Fibroblast of lung (primary cell): ENCODE results near the gene AKAP9. TPM values are rescaled to one million over a fixed set of nuclear protein-coding genes. Genes with fewer than 3 reads are reported as not detected.

Source experiments
- DNase-seq, 2 donors: peaks; one replicate each; pipeline versions ENCODE4 v3.0.0 to v3.0.0-alpha.2; 2010; ENCODE audit warnings: low read depth in 2 of 2
- H2AFZ ChIP-seq: 2 replicates; pipeline ENCODE4 v1.5.1; 2012; ENCODE audit warnings: low read length, control low read depth, inconsistent platforms
- H3K27ac ChIP-seq: 2 replicates; pipeline ENCODE4 v1.5.1; 2011; ENCODE audit warnings: low read length, control low read depth; ENCODE audit not compliant: insufficient read depth
- H3K27me3 ChIP-seq: 2 replicates; pipeline ENCODE4 v1.5.1; 2011; ENCODE audit warnings: mild to moderate bottlenecking, low read length; ENCODE audit not compliant: control insufficient read depth, insufficient read depth
- H3K36me3 ChIP-seq: 2 replicates; pipeline ENCODE4 v1.5.1; 2011; ENCODE audit warnings: low read length; ENCODE audit not compliant: control insufficient read depth, insufficient read depth
- H3K4me1 ChIP-seq: 2 replicates; pipeline ENCODE4 v1.5.1; 2011; ENCODE audit warnings: low read length; ENCODE audit not compliant: control insufficient read depth, insufficient read depth; ENCODE audit errors: extremely low read depth
- H3K4me2 ChIP-seq: 2 replicates; pipeline ENCODE4 v1.5.1; 2011; ENCODE audit warnings: low read length, control low read depth; ENCODE audit not compliant: insufficient read depth; ENCODE audit errors: extremely low read depth
- H3K4me3 ChIP-seq, 4 experiments: fragments of 200-600 bp in 1 of 4; sonication (generic) in 1 of 4; replicated peaks in 1 of 4; 2 replicates each; pipeline ENCODE4 v1.5.1; 2011 to 2016; ENCODE audit warnings: low read length in 4 of 4, low read depth in 3 of 4, mild to moderate bottlenecking in 3 of 4, control low read depth in 2 of 4, inconsistent platforms in 1 of 4, mixed read lengths in 1 of 4; ENCODE audit not compliant: insufficient read depth in 1 of 4; ENCODE audit errors: control extremely low read depth in 1 of 4
- H3K79me2 ChIP-seq: 2 replicates; pipeline ENCODE4 v1.5.1; 2012; ENCODE audit warnings: mild to moderate bottlenecking, low read length, inconsistent platforms; ENCODE audit not compliant: control insufficient read depth, insufficient read depth
- H3K9ac ChIP-seq: 2 replicates; pipeline ENCODE4 v1.5.1; 2011; ENCODE audit warnings: mild to moderate bottlenecking, low read length, control low read depth; ENCODE audit not compliant: insufficient read depth
- H3K9me3 ChIP-seq: 2 replicates; pipeline ENCODE4 v1.5.1; 2012; ENCODE audit warnings: low read depth, low read length; ENCODE audit not compliant: control insufficient read depth, insufficient read depth
- H4K20me1 ChIP-seq: 2 replicates; pipeline ENCODE4 v1.5.1; 2011; ENCODE audit warnings: low read length; ENCODE audit not compliant: control insufficient read depth, insufficient read depth; ENCODE audit errors: extremely low read depth
- EZH2 ChIP-seq: IDR thresholded peaks from 2 replicates; pipeline ENCODE4 v1.5.1; 2012; ENCODE audit warnings: low read length, control low read depth, mild to moderate bottlenecking; ENCODE audit errors: missing control alignments
- polyA plus RNA-seq, 2 donors: library from polyadenylated mRNA; depleted of rRNA in 1 of 2; stranded (reverse) in 1 of 2; unstranded in 1 of 2; fragments of >200 nt; gene quantifications; 2 replicates each; pipeline ENCODE4 v1.2.1, GENCODE V29; 2011 to 2012; ENCODE audit warnings: missing spikeins in 1 of 2
- total RNA-seq: library from RNA; depleted of rRNA; stranded (reverse); fragments of >200 nt; gene quantifications from 2 replicates; pipeline ENCODE4 v1.2.1, GENCODE V29; 2014
- TF ChIP-seq, protein P1 (sequence below), 2 donors: IDR thresholded peaks in 1 of 2; conservative IDR thresholded peaks in 1 of 2; 1 replicate in 1 of 2; 2 replicates in 1 of 2; pipeline ENCODE4 v1.5.1; 2011 to 2012; ENCODE audit warnings: low read length in 2 of 2, control low read depth in 1 of 2, inconsistent platforms in 1 of 2, low read depth in 1 of 2, mild to moderate bottlenecking in 1 of 2

Gene AKAP9
- total and polyA plus RNA-seq, 2 donors (not counting 1 experiment from before 2014, with no cell fraction given), result 16.6 to 46.6 TPM

DNA sequence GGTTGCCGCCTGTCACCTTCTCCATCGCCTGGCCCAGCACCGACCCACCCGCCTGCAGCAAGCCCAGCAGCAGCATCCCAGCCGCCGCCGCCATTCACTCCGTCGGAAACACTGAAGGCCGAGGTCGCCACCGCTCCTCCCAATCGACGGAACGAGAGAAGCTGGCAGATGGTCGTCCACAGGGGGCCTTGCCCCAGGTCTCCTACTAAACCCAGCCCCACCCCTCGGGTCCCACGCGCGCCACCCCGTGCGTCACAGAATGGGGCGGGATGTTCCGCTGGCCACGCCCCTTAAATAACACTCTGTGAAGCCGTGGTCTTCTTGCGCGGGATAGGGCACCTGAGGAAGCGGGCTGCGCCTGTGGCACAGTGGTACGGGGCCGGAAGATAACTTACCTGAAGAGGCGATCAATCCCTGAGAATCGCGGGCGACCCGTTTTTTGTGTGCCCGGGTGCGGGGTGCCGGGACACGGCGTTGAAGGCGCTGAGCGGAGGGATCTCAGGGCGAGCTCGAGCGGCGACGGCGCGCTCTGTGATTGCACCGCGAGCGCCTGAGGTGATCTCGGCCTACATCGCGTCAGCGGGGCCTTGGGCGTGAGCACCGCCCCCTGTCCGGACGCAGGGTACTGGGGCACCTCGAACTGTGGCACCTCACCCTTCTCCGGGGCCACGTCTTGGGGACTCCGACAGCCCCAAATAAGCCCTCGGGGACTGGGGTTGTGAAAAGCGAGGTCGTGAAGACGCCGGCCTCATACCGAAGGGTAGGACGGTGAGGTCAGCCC is 193.8 kb downstream of the AKAP9 start, which contains the start of gene CYP51A1:
Gene CYP51A1, minus strand, starts transcription at position 207 of the 781 bp plus-strand sequence. Its CDS starts 113 bp downstream, at position 94.
- Histone ChIP-seq H2AFZ (peak within 1 kb of the TSS; percentile 90), H4K20me1 (no peaks in the 10 kb centered on the region)
- TF ChIP-seq, protein P1, sequence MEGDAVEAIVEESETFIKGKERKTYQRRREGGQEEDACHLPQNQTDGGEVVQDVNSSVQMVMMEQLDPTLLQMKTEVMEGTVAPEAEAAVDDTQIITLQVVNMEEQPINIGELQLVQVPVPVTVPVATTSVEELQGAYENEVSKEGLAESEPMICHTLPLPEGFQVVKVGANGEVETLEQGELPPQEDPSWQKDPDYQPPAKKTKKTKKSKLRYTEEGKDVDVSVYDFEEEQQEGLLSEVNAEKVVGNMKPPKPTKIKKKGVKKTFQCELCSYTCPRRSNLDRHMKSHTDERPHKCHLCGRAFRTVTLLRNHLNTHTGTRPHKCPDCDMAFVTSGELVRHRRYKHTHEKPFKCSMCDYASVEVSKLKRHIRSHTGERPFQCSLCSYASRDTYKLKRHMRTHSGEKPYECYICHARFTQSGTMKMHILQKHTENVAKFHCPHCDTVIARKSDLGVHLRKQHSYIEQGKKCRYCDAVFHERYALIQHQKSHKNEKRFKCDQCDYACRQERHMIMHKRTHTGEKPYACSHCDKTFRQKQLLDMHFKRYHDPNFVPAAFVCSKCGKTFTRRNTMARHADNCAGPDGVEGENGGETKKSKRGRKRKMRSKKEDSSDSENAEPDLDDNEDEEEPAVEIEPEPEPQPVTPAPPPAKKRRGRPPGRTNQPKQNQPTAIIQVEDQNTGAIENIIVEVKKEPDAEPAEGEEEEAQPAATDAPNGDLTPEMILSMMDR (conservative IDR thresholded peaks at IDR 0.05 in 1 of 2, IDR thresholded peaks at IDR 0.05 in 1 of 2; ENCODE audit: low read depth in 1 of 2, low read length in 2 of 2), result peak in 1 of 2 donors; percentile 17
- no peak for TF ChIP-seq EZH2

DNA sequence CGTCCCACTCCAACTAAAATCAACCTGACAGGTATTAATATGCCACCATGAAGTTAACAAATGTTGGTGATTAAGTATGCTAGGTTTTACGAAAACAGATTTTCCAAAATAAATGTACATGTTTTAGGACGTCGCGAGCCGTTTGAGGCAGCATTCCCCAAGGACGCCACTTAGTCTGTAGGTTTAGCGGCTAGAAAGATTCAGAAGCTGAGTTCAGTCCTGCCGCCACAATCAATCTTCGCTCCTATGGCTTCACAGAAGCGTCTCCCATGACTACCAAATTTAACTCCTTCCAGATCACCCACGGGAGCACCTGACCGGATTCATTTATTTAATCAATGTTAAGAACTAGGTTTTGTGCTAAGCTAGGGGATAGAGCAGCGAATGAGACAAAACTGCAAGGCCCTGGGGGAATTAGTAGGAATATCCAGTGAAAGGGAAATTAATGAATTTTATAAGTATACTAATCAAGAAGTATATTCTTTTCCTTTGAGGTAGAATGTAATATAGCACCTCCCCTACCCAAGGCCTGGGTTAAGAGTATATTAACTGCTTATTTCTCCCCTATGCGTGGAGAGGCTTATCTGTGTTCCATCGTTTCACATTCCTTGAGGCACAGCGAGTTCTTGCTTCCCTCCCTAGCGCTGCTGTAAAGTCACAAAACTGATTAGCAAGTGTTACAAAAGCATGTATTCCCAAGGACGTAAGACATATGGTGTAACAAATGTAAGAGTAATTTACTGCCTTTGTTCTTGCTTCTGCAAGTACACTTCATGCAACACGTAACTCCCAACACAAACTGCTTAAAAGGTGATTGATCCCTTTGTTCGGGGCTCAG is 194.6 kb downstream of the AKAP9 start:
- Histone ChIP-seq H3K4me1 (peaks cover 5% of the 10 kb centered on the region), H2AFZ (peak overlapping the region; percentile 90), H3K27me3 (no peaks in the 10 kb centered on the region), H3K36me3 (peaks cover 4% of the 10 kb centered on the region), H3K9ac (peak overlapping the region; percentile 95), H4K20me1 (no peaks in the 10 kb centered on the region), H3K9me3 (no peaks in the 10 kb centered on the region), H3K4me2 (peak overlapping the region; percentile 73), H3K4me3 (peak overlapping the region; percentile 77 to 96 (median 86)), H3K79me2 (peaks cover 37% of the 10 kb centered on the region), H3K27ac (peak overlapping the region; percentile 95)
- TF ChIP-seq, protein P1 (conservative IDR thresholded peaks at IDR 0.05 in 1 of 2, IDR thresholded peaks at IDR 0.05 in 1 of 2; ENCODE audit: low read depth in 1 of 2, low read length in 2 of 2), result no peak
- no peak for TF ChIP-seq EZH2
- peak; percentile 34 to 39 for DNase-seq

More for the DNA sequence above, 193.8 kb downstream of the AKAP9 start, which contains the start of gene CYP51A1:
- peak; percentile 92 to 95 for DNase-seq
- Histone ChIP-seq H3K27me3 (no peaks in the 10 kb centered on the region), H3K4me3 (peak within 1 kb of the TSS; percentile 77 to 96 (median 86)), H3K4me2 (peak within 1 kb of the TSS; percentile 81), H3K9me3 (no peaks in the 10 kb centered on the region), H3K9ac (peak within 1 kb of the TSS; percentile 95), H3K79me2 (peaks cover 44% of the 10 kb centered on the region), H3K4me1 (peaks cover 5% of the 10 kb centered on the region), H3K27ac (peak within 1 kb of the TSS; percentile 95), H3K36me3 (peaks cover 6% of the 10 kb centered on the region)

GRCh38 chr7:92137557-92137956 is 196.9 kb downstream of the AKAP9 start:
- H3K4me3 ChIP-seq, result no peak overlapping the region
- peaks cover 3% of the 10 kb centered on the region for H3K4me1 ChIP-seq
- TF ChIP-seq, protein P1 (conservative IDR thresholded peaks at IDR 0.05 in 1 of 2, IDR thresholded peaks at IDR 0.05 in 1 of 2; ENCODE audit: low read depth in 1 of 2, low read length in 2 of 2), result no peak
- no peak for TF ChIP-seq EZH2
- H3K27ac ChIP-seq, result no peak overlapping the region
- H3K4me2 ChIP-seq, result no peak overlapping the region
- no peaks in the 10 kb centered on the region for H3K36me3 ChIP-seq
- no peak overlapping the region for H3K9ac ChIP-seq
- no peaks in the 10 kb centered on the region for H3K9me3 ChIP-seq
- no peaks in the 10 kb centered on the region for H3K27me3 ChIP-seq
- DNase-seq, result peak in 1 of 2 donors; percentile 33
- H3K79me2 ChIP-seq, result peaks cover 17% of the 10 kb centered on the region
- no peaks in the 10 kb centered on the region for H4K20me1 ChIP-seq
- no peak overlapping the region for H2AFZ ChIP-seq
